T-helper 9 cell (primary cell): ENCODE results near the gene C9orf43.
"Not testable (repeated sequence)": the region's sequence is repeated elsewhere in the genome, so short reads cannot be mapped to it uniquely, and the experiment has no call there.

Experiments used
- DNase-seq: peaks from one replicate; pipeline ENCODE4 v3.0.0-alpha.2; 2020
- total RNA-seq, 2 donors: gene quantifications; one replicate each; lab custom pipeline; 2026; lab: John Stamatoyannopoulos, UW

The C9orf43 gene
- total RNA-seq = 0.97 to 1.3 reads per million in 2 donors

GRCh38 chr9:113410207-113410864 is at the start of gene C9orf43, which contains the start of gene POLE3:
C9orf43 (plus strand) TSS chr9:113410747; CDS start chr9:113413494, 2,747 bp downstream.
POLE3 (minus strand) TSS chr9:113410675; CDS start chr9:113410293, 382 bp downstream.
- DNase-seq = peak; percentile 90

GRCh38 chr9:113361304-113362018 is 49.1 kb upstream of the C9orf43 start:
- no peak for DNase-seq

- DNase-seq = no peak
These were observed 47.2 kb upstream of the C9orf43 start for GRCh38 chr9:113363336-113363735.

GRCh38 chr9:113364951-113365350 is 45.6 kb upstream of the C9orf43 start:
- no peak for DNase-seq

GRCh38 chr9:113365652-113366051 is 44.9 kb upstream of the C9orf43 start:
- not testable (repeated sequence) for DNase-seq

- no peak for DNase-seq
These were observed 42.1 kb upstream of the C9orf43 start for GRCh38 chr9:113368348-113368981.

GRCh38 chr9:113368982-113369854 is 41.3 kb upstream of the C9orf43 start:
- DNase-seq = no peak

- DNase-seq = no peak
These were observed 40.7 kb upstream of the C9orf43 start for GRCh38 chr9:113369855-113370140.

- DNase-seq = no peak
These were observed 39.7 kb upstream of the C9orf43 start for GRCh38 chr9:113370806-113371325.

- DNase-seq = no peak
These were observed 38.5 kb upstream of the C9orf43 start for GRCh38 chr9:113372059-113372458.

- no peak for DNase-seq
These were observed 37.3 kb upstream of the C9orf43 start for GRCh38 chr9:113373256-113373655.

- no peak for DNase-seq
These were observed 36.7 kb upstream of the C9orf43 start for GRCh38 chr9:113373676-113374392.

GRCh38 chr9:113375057-113376023 is 35.2 kb upstream of the C9orf43 start:
- DNase-seq = no peak

- DNase-seq = peak; percentile 75
These were observed 33.6 kb upstream of the C9orf43 start, which contains the start of gene HDHD3 for GRCh38 chr9:113376634-113377567. HDHD3 (minus strand) TSS chr9:113376986; CDS start chr9:113374354, 2,632 bp downstream.

GRCh38 chr9:113379094-113379828 is 31.3 kb upstream of the C9orf43 start:
- not testable (repeated sequence) for DNase-seq

- DNase-seq = not testable (repeated sequence)
These were observed 30.7 kb upstream of the C9orf43 start for GRCh38 chr9:113379829-113380210.

- no peak for DNase-seq
These were observed 29.6 kb upstream of the C9orf43 start for GRCh38 chr9:113380869-113381378.

- not testable (repeated sequence) for DNase-seq
These were observed 29.1 kb upstream of the C9orf43 start for GRCh38 chr9:113381441-113381840.
